ENCODE data around the gene WFDC6. TPM values are rescaled to one million over a fixed set of nuclear protein-coding genes. Genes with fewer than 3 reads are reported as not detected.

The WFDC6 gene
- total RNA-seq, 1 experiment from 2014 or later: not detected

GRCh38 chr20:45564760-45565276, 25.5 kb upstream of the WFDC6 start:
- DNase-seq (ENCODE audit: low read depth, low spot score): no peak
- BruUV-seq (replicated peaks): no TSS peak
- no peaks in the 10 kb centered on the region for H3K36me3 ChIP-seq (ENCODE audit: control insufficient read depth, insufficient read depth, low read length)
- ChIA-PET CTCF (no interaction called here), POLR2A (no interaction called here)
- H3K4me3 ChIP-seq (ENCODE audit: low read depth in 2 of 2, low read length in 2 of 2): no peak overlapping the region
- H3K27ac ChIP-seq (ENCODE audit: low read length): no peak overlapping the region
- no peaks in the 10 kb centered on the region for H3K4me1 ChIP-seq (ENCODE audit: control insufficient read depth, insufficient read depth, low read length)
- peaks cover 20% of the 10 kb centered on the region for H3K27me3 ChIP-seq (ENCODE audit: control insufficient read depth, insufficient read depth, low read length)
- in situ Hi-C loops (cut with HindIII; ENCODE audit: low pct_unique_long_range_greater_than_20kb, low sequenced_read_pairs) (no loop called here), intact Hi-C loops (cut with micrococcal nuclease; ENCODE audit: unreplicated experiment) (no loop called here)
- TF ChIP-seq REST (IDR thresholded peaks at IDR 0.05; ENCODE audit: insufficient read depth in 1 of 2, low read depth in 2 of 2, low read length in 1 of 2) (no peak), TCF7L2 (IDR thresholded peaks at IDR 0.05; ENCODE audit: low read depth, low read length) (no peak), CTCF (IDR thresholded peaks at IDR 0.05) (no peak), SIN3A (IDR thresholded peaks at IDR 0.05; ENCODE audit: borderline replicate concordance, insufficient read depth, low read depth, low read length) (no peak), POLR2AphosphoS5 (IDR thresholded peaks at IDR 0.05; ENCODE audit: low read depth, low read length) (no peak)
- no peaks in the 10 kb centered on the region for H3K9me3 ChIP-seq (ENCODE audit: control insufficient read depth, insufficient read depth, low read depth, low read length)
- no peak for ATAC-seq

GRCh38 chr20:45555198-45555597, 15.9 kb upstream of the WFDC6 start:
- H3K4me3 ChIP-seq (ENCODE audit: low read depth in 2 of 2, low read length in 2 of 2): no peak overlapping the region
- H3K27ac ChIP-seq (ENCODE audit: low read length): no peak overlapping the region
- no peaks in the 10 kb centered on the region for H3K9me3 ChIP-seq (ENCODE audit: control insufficient read depth, insufficient read depth, low read depth, low read length)
- DNase-seq (ENCODE audit: low read depth, low spot score) (no peak), ATAC-seq (no peak)
- POLR2A ChIA-PET: no interaction called here
- intact Hi-C loops (cut with micrococcal nuclease; ENCODE audit: unreplicated experiment): no loop called here
- in situ Hi-C loops (cut with HindIII; ENCODE audit: low pct_unique_long_range_greater_than_20kb, low sequenced_read_pairs): no loop called here
- CTCF ChIA-PET: no interaction called here
- H3K36me3 ChIP-seq (ENCODE audit: control insufficient read depth, insufficient read depth, low read length): no peaks in the 10 kb centered on the region
- peaks cover 5% of the 10 kb centered on the region for H3K27me3 ChIP-seq (ENCODE audit: control insufficient read depth, insufficient read depth, low read length)
- no TSS peak for BruUV-seq (replicated peaks)
- H3K4me1 ChIP-seq (ENCODE audit: control insufficient read depth, insufficient read depth, low read length): no peaks in the 10 kb centered on the region
- TF ChIP-seq SIN3A (IDR thresholded peaks at IDR 0.05; ENCODE audit: borderline replicate concordance, insufficient read depth, low read depth, low read length) (no peak), REST (IDR thresholded peaks at IDR 0.05; ENCODE audit: insufficient read depth in 1 of 2, low read depth in 2 of 2, low read length in 1 of 2) (no peak), CTCF (IDR thresholded peaks at IDR 0.05) (no peak), POLR2AphosphoS5 (IDR thresholded peaks at IDR 0.05; ENCODE audit: low read depth, low read length) (no peak), TCF7L2 (IDR thresholded peaks at IDR 0.05; ENCODE audit: low read depth, low read length) (no peak)

Data from Panc1 (cell line).